Measurements from ENCODE around the gene TGFBI. TPM values are rescaled to one million over a fixed set of nuclear protein-coding genes. Genes with fewer than 3 reads are reported as not detected.
"Not testable (repeated sequence)": the region's sequence is repeated elsewhere in the genome, so short reads cannot be mapped to it uniquely, and the experiment has no call there.

TGFBI gene
- total RNA-seq, 1 donor from 2014 or later = 1,115 TPM

DNA sequence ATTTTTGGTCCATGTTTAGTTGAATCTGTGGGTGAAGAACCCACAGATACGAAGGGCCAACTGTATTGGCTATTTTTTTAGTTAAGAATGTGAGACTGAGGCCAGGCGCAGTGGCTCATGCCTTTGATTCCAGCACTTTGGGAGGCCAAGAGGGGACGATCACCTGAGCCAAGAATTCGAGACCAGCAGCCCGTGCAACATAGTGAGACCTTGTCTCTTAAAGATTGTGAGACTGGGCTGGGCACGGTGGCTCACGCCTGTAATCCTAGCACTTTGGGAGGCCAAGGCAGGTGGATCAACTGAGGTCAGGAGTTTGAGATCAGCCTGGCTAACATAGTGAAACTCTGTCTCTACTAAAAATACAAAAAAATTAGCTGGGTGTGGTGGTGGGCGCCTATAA lies 16.2 kb downstream of the TGFBI start:
- DNase-seq (ENCODE audit: low spot score) = not testable (repeated sequence)

DNA sequence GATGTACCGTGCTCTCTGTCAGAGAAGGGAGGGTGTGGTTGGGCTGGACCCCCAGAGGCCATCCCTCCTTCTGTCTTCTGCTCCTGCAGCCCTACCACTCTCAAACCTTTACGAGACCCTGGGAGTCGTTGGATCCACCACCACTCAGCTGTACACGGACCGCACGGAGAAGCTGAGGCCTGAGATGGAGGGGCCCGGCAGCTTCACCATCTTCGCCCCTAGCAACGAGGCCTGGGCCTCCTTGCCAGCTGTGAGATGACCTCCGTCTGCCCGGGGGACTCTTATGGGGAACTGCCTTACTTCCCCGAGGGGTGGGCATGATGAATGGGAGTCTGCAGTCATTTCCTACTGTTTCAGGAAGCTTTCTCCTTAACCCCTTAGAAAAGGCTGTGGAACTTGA lies 17.5 kb downstream of the TGFBI start:
- no peak for DNase-seq (ENCODE audit: low spot score)

DNA sequence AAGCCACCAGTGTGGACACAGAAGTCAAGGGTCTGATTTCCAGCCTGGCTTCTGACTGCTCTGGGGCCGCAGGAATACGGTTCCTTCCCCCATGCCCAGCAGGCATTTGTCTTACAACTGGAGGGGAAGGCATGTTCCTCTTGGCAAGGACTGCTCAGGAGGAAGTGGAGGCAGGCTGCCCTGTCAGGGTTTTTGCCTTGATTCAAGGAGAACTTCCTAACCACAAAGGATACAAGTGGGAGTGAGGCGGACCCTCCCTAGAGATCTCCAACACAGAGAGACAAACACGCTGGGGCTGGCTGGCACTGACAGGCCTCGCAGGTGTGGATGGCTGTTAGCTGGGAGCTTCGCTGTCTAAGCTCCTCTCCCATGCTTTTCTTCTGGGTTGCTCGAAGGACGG lies 19.1 kb downstream of the TGFBI start:
- DNase-seq (ENCODE audit: low spot score) = no peak

DNA sequence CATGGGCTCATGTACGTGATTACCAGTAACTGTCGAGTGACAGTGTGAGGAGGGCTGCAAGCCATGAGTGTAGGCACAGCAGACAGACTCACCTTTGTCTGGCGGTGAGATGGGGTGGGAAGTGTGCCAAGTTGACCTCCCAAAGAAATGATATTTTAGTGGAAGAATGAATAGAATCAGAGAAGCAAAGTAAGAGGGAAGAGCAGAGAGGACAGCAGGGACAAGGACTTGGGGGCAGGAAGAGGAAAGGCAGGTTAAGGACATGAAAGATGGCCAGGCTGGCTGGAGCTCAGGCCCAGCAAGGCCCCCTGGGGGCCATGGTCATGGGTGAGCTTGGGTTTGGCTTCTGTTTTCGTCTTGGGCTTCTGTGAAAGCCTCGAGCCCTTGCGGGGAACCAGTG lies 20.2 kb downstream of the TGFBI start:
- no peak for DNase-seq (ENCODE audit: low spot score)

DNA sequence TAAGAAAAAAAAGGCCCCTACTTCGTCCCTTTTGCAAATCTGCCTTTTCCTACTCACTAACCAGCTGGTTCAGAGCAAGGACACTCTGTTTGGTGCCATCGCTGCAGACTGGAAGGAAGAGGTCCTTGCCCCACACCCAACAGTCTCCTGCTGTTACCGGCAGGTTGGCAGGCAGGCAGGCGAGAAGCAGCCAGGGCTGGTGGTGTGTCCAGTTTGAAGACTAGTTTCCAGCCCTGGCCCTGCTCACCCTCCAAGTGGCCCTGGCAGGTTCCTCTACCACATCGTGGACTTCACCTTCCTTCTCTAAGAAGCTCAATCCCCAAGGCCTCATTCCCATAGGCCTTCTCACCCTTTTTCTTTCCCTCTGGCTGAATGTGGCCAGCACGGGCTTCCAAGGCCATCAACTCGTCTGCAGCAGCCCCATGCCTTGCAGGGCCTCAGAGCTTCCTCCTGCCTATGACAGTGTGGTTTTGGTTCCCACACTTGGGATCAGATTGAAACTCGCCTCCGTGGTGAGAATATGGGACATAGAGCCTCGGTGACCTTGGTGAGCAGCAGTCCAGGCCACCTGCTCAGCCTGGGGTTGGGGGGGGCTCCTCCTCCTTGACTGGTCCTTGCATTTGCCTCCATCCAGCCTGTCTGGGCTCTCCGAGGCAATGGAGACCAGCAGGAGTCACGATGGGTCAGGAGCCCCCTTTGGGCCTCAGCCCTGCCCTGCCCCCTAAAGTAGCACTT lies 22.9 kb downstream of the TGFBI start:
- no peak for DNase-seq (ENCODE audit: low spot score)

DNA sequence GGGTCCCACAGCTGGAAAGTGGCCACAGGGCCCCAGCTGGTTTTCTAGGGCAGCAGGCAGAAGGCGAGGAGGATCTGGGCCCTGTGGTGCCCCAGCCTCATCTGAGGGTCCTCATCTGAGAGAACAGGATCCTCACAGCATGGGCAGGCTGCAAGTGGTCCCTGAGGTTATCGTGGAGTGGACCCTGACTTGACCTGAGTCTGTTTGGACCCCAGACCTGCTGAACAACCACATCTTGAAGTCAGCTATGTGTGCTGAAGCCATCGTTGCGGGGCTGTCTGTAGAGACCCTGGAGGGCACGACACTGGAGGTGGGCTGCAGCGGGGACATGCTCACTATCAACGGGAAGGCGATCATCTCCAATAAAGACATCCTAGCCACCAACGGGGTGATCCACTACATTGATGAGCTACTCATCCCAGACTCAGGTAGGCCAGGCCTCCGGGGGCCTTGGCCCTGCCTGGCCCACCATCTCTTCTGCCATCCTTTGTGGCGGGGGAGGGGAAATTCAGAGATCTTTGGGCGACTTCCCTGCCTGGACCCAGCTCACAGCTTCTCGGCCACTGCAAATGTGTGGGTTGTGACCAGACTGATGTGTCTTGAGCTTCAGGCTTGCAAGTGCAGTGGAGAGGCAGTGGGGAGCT lies 24.0 kb downstream of the TGFBI start:
- no peak for DNase-seq (ENCODE audit: low spot score)

DNA sequence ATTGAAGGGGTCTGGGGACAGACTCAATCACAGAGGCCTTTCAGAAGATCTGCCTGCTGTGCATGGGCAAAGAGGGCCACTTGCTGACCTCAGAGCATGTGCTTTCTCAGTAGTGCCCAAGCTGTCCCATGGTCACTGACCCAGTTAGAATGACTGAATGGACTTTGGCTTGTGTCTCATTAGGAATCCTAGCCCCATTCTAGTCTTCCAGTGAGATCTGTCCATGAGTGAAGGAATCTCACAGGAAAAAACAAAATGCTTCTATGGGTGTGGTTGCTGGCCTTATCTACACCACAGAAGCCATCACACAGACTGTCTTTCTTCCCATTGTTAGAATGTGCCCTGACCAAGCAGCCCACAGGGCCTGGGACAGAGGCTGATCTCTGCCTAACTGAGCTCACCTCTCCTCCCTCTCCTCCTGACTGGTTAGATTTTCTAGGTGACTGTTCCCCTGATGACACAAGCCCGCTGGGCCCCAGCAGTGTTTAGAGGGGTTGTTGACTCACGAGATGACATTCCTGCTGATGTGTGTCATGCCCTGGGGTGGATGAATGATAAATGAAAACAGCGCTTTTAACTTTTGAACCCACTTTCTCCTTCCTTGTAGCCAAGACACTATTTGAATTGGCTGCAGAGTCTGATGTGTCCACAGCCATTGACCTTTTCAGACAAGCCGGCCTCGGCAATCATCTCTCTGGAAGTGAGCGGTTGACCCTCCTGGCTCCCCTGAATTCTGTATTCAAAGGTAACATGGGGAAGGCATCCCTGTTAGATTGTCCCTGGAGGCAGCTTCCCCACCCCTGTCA lies 24.8 kb downstream of the TGFBI start:
- peak; percentile 86 for DNase-seq (ENCODE audit: low spot score)

DNA sequence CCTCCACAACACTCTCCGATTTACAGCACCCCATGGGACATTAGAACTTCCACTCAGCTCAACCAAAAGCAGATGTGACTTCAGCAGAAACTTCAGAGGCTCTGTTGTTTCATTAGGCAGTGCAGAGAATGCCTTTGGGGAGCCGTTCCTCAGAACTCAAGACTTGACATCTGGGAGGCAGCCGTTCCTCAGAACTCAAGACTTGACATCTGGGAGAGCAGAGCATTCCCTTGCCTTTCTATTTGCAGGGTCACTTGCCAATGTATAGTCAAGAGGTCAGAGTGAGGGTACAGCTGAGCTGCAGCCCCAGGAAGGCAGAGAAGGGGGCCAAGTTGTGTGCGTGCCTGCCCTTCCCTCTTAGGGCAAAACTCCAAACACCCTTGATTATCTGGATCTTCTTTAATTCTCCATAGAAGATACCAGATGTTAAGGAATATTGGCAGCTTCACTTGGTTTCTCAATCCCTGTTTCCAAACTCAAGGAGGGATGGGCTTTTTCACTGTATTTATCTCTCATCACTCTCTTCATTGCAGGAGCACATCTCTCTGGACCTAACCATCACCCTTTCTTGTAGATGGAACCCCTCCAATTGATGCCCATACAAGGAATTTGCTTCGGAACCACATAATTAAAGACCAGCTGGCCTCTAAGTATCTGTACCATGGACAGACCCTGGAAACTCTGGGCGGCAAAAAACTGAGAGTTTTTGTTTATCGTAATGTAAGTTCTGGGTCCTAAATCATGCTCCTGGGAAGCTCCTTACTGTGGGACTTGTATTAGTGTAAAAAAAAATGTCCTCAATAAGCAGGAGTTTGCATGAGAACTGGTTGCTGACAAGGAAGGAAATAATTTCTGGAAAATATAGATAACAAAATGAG lies 25.6 kb downstream of the TGFBI start:
- peak; percentile 93 for DNase-seq (ENCODE audit: low spot score)

DNA sequence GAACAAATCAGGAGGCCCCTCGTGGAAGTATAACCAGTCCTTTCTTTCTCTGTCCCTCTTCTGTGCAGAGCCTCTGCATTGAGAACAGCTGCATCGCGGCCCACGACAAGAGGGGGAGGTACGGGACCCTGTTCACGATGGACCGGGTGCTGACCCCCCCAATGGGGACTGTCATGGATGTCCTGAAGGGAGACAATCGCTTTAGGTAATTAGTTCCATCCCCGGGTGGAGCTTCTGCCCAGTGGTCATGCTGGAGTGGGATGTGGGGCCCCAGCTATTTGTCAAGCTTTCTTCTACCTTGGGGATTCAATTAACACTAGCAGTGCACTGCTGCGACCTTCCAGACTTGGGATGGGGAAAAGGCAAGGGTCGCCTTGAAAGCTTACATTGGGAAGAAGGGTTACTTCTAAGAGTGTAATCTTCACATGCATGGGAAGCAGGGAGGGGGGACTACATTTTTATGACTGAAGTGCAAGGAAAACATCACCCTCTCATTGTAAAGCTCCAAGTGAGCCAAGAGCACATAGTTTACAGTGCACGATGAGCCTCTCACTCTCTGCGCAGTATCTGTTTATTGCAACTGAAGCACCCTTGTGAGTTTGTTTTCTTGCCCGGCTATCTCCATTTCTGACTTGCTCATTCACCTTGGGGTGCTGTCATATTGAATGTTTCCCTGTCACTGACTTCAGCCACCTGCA lies 27.0 kb downstream of the TGFBI start:
- peak; percentile 65 for DNase-seq (ENCODE audit: low spot score)

DNA sequence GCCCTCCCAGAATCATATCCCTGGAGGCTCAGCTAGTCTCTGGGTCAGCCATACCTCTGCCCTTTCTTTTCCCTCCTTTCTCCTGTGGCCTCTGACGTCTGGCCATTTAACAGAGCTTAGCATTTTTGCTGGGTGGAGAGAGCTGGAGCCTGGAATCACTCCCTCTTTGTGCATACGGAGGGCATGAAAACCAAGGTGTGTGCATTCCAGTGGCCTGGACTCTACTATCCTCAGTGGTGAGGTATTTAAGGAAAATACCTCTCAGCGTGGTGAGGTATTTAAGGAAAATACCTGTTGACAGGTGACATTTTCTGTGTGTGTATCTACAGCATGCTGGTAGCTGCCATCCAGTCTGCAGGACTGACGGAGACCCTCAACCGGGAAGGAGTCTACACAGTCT lies 27.5 kb downstream of the TGFBI start:
- DNase-seq (ENCODE audit: low spot score) = no peak

DNA sequence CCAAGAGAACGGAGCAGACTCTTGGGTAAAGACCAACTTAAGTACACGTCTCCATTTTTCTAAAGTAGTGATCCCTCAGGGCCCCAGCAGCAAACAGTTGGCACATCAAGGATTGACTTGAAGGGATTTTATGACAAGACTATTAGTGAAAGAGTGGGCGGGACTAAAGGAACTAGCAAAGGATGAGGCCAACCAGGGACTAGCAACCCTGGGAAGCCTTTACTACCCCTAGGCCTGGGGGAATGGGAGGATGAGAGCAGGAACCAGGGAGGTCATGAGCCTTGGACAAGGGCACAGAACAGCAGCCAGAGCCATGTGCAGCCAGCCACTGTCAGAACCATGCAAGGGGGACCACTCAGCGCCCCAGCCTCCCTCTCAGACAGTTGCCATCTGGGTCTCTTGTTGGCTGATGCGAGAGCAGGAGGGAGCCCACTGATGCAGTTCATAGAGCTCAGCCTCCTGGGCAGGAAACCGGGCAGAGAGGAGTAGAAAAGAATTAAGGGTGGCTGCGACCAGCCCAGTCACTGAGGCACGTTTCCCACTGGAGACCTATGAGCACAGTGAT lies 28.1 kb downstream of the TGFBI start:
- DNase-seq (ENCODE audit: low spot score) = no peak

DNA sequence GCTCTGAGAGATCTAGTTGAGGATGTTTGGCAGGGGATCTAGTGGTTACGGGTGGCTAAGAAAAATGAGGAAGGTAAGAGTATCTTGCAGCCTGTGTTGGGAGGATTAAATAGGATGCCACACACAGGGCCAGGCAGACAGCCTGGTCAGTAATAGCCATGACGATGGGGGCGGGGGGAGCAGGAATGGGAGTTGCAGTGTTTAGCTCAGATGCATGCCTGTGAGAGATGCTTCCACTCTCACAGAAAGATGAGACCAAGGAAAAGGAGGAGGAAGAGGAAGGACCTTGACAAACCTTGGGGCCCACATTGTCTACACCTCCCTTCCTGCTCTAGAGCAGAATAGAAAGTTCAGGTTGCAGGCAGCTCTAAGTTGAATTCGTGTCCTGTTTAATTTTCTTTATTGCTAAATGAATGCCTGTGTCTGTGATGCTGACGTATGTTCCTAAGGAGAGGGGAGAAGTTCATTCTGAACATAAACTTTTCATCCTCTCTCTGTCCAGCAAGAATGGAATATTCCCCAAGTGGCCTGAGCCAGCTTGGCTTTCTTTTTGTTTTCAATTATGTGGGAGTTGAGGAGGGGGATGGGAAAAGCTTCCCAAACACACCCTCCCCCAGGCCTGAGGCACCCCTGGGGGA lies 28.7 kb downstream of the TGFBI start:
- DNase-seq (ENCODE audit: low spot score) = peak; percentile 62

DNA sequence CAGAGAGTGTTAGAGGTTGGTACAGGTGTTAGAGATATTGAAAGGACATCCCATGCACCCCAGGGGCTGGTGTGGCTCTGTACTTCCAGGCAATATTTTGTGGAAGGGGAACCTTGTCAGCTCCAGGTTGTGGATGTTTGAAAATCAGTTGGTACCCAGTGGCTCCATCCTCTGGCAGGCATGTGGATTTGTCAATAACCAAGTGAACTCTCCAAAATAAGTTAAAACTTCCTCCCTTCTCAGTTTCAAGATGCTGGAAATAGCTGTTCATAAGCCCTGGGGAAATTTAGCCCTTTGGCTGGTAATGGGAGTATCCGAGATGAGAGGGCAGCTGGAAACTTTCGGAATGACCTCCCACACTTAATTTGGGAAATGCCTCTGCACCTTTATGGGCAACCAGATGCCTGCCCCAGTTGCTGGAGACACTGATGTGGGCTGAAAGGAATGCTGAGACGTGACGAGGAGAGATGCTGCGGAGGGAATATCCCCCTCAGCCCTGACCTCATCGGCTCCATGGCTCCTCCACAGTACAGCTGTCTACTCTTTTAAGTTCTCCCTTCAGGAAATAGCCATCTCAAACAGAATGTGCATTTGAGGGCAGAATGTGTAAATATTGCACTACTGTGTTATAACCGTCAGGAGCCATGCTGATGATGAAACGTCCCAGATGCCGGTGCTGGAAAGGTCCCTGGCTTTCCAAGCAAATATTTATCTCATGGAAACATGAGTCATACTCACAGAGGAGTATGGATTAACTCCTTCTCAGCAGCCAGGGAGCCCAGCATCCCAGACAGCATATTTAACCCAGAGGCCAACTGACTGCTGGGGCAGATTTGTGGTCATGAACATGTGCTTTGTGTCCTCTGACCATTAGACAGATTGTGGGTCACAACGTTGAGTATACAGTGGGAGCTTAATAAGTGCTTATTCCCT lies 29.5 kb downstream of the TGFBI start:
- peak; percentile 97 for DNase-seq (ENCODE audit: low spot score)

DNA sequence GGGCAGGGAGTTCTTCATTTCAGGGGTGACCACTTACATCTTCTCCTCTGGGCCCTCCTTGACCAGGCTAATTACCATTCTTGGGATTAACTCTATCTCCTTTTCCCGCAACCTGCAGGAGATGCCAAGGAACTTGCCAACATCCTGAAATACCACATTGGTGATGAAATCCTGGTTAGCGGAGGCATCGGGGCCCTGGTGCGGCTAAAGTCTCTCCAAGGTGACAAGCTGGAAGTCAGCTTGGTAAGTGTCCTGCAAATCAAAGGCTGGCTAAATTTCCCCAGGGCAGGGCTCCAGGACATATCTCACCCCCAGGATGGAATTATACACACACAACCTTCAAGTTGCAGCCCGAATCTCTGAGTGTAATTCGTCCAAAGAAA lies 30.2 kb downstream of the TGFBI start:
- no peak for DNase-seq (ENCODE audit: low spot score)

DNA sequence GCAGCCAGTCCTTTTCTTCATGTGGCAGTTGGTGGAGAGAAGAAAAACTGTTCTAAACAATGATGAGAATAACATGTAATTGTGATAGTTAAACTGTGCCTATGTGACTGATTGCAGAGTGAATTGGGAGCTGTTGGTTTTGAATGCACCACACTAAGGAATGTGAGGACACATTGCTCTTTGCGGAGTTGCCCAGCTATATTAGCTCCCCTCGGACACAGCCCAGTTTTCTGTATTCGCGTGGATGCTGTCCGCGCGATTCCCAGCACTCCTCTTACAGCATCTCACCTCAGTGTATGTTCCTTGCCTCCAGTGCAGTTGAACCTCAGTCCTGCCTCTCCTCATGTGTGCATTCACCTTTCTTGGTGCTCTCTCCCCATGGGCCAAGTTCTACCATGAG lies 32.2 kb downstream of the TGFBI start:
- no peak for DNase-seq (ENCODE audit: low spot score)

DNA sequence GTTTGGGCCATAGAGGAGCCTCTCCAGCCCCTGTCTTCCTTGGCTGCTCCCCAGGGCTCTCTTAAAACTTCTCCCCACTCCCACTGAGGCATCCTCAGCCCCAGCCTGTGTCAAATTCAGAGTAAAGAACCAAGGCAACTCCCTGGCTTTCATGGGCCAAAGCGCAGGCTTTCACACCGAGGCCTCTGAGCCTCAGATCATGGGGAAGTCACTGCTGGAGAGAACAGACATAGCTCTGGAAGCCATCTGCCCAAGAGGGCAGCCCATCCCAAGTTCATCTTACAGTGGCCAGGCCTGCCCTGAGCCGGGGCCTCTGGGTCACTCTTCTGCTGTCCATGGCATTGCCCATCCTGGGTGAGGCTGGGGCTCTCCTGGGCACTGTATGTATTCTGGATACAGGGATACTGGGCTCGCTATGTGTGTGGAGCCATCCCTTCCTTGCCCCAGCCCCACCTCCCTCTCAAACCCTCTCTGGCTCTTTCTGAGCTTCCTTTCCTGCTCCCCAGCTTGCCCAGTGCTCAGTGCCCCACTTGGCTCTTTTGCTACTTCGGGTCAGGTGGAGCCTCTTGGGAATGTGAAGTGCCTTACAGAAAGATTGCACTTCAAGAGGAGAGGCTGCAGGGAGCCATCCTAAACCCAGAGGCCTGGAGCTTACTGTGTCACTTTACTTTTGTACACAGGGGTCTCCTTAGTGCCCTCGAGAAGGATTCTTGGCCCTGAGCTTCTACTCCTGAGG lies 33.0 kb downstream of the TGFBI start:
- no peak for DNase-seq (ENCODE audit: low spot score)

DNA sequence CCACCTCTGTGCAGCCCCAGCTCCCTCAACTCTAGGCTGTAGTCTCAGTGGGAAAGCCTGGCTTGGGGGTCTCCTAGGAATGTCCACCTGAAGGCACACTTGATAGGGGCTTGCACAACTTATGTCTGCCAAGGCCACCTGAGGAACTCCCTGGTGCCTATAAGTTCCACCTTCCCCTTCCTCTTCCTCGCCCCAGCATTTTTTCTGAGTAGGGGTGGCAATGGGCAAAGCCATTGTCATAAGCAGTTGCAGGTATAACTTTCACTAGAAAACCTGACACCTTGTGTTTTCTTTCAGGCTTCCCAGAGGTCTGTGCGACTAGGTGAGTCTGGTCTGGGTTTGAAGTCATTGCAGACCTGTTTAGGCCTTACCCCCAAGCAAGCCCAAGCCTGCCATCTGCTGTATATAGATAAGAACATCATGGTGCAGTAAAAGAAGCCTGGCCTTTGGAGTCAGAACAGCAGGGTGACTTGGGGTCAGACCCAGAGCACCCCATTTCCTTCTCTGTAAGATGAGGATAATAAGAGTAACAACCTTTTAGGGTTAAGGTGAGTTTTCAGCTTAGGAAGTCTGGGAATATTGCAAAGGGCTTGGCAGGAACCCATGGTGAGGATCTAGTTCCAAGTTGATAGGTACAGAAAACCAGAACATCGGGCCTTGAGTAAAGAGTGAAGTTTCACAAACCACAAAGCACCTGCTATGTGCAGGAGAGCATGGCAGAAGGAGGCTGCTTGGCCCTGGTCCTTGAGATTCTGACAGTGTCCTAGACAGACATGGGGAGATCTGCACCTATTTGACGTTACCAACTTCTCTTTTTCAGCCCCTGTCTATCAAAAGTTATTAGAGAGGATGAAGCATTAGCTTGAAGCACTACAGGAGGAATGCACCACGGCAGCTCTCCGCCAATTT lies 33.8 kb downstream of the TGFBI start:
- DNase-seq (ENCODE audit: low spot score) = peak; percentile 37
